Superior temporal gyrus (tissue), 1 donor: ENCODE results near the gene IGSF21.

Experiments
- DNase-seq: peaks from one replicate; pipeline ENCODE4 v3.0.0-alpha.2; 2016; ENCODE audit errors: extremely low spot score

IGSF21 gene

GRCh38 chr1:18294437-18295176 lies 187.0 kb downstream of the IGSF21 start:
- DNase-seq, result no peak

- no peak for DNase-seq
Measured at GRCh38 chr1:18297896-18298648, 190.5 kb downstream of the IGSF21 start.

- no peak for DNase-seq
Measured at GRCh38 chr1:18299441-18300338, 192.1 kb downstream of the IGSF21 start.

- DNase-seq, result no peak
Measured at GRCh38 chr1:18300376-18300775, 192.8 kb downstream of the IGSF21 start.

GRCh38 chr1:18302788-18303413 lies 195.3 kb downstream of the IGSF21 start:
- no peak for DNase-seq

GRCh38 chr1:18304151-18304869 lies 196.7 kb downstream of the IGSF21 start:
- no peak for DNase-seq

GRCh38 chr1:18305182-18305795 lies 197.7 kb downstream of the IGSF21 start:
- no peak for DNase-seq

- DNase-seq, result no peak
Measured at GRCh38 chr1:18307329-18307898, 199.8 kb downstream of the IGSF21 start.

GRCh38 chr1:18309552-18310155 lies 202.1 kb downstream of the IGSF21 start:
- no peak for DNase-seq

- DNase-seq, result no peak
Measured at GRCh38 chr1:18312961-18313360, 205.4 kb downstream of the IGSF21 start.

GRCh38 chr1:18313523-18313922 lies 205.9 kb downstream of the IGSF21 start:
- no peak for DNase-seq

GRCh38 chr1:18314399-18314798 lies 206.8 kb downstream of the IGSF21 start:
- no peak for DNase-seq

GRCh38 chr1:18315449-18315848 lies 207.9 kb downstream of the IGSF21 start:
- no peak for DNase-seq

- DNase-seq, result no peak
Measured at GRCh38 chr1:18316764-18317163, 209.2 kb downstream of the IGSF21 start.

- no peak for DNase-seq
Measured at GRCh38 chr1:18319099-18319498, 211.5 kb downstream of the IGSF21 start.

- DNase-seq, result no peak
Measured at GRCh38 chr1:18320051-18320450, 212.5 kb downstream of the IGSF21 start.

- DNase-seq, result no peak
Measured at GRCh38 chr1:18322368-18323032, 214.9 kb downstream of the IGSF21 start.

- DNase-seq, result no peak
Measured at GRCh38 chr1:18323259-18323658, 215.7 kb downstream of the IGSF21 start.

- no peak for DNase-seq
Measured at GRCh38 chr1:18324246-18324645, 216.6 kb downstream of the IGSF21 start.
